Loucy (cell line): ENCODE measurements around the gene SIMC1.

ENCODE experiments used
- H2AFZ ChIP-seq: fragments of 200-600 bp; sonication (generic); 2 replicates; pipeline ENCODE4 v1.6.0; 2016; ENCODE audit warnings: antibody characterized with exemption, mild to moderate bottlenecking, low read length, moderate library complexity
- H3F3A ChIP-seq: fragments of 200-600 bp; 2 replicates; pipeline ENCODE4 v1.6.0; 2016; ENCODE audit warnings: antibody characterized with exemption, low read depth, mild to moderate bottlenecking
- H3K27me3 ChIP-seq: fragments of 200-600 bp; sonication (generic); 2 replicates; pipeline ENCODE4 v1.6.1; 2014; ENCODE audit warnings: low read length, mild to moderate bottlenecking; ENCODE audit not compliant: insufficient read depth, poor library complexity, severe bottlenecking
- H3K36me3 ChIP-seq: fragments of 200-600 bp; sonication (generic); 2 replicates; pipeline ENCODE4 v1.6.1; 2016; ENCODE audit warnings: low read length; ENCODE audit not compliant: insufficient read depth
- H3K4me1 ChIP-seq: fragments of 200-600 bp; sonication (generic); 2 replicates; pipeline ENCODE4 v1.5.1; 2014; ENCODE audit warnings: low read length, mild to moderate bottlenecking; ENCODE audit not compliant: insufficient read depth, poor library complexity, severe bottlenecking
- H3K4me2 ChIP-seq: fragments of 200-600 bp; sonication (generic); 2 replicates; pipeline ENCODE4 v1.6.0; 2014; ENCODE audit warnings: antibody characterized with exemption, low read length, low read depth, mild to moderate bottlenecking; ENCODE audit not compliant: poor library complexity, severe bottlenecking
- H3K4me3 ChIP-seq: fragments of 200-600 bp; sonication (generic); 2 replicates; pipeline ENCODE4 v1.5.1; 2014; ENCODE audit warnings: low read length, mild to moderate bottlenecking, mixed read lengths; ENCODE audit not compliant: poor library complexity, severe bottlenecking
- H3K79me2 ChIP-seq: fragments of 200-600 bp; sonication (generic); 2 replicates; pipeline ENCODE4 v1.6.1; 2014; ENCODE audit warnings: low read length; ENCODE audit not compliant: insufficient read depth
- H3K9ac ChIP-seq: fragments of 200-600 bp; sonication (generic); 2 replicates; pipeline ENCODE4 v1.6.0; 2014; ENCODE audit warnings: mild to moderate bottlenecking, low read depth, low read length, moderate library complexity; ENCODE audit not compliant: poor library complexity, severe bottlenecking
- H3K9me2 ChIP-seq: fragments of 200-600 bp; sonication (generic); replicated peaks from 2 replicates; pipeline ENCODE4 v1.6.1; 2016; ENCODE audit warnings: low read depth, low read length, mixed read lengths
- H3K9me3 ChIP-seq: fragments of 200-600 bp; sonication (generic); 2 replicates; pipeline ENCODE4 v1.6.1; 2014; ENCODE audit warnings: mild to moderate bottlenecking, antibody characterized with exemption, low read length, low read depth; ENCODE audit not compliant: insufficient read depth
- H4K20me1 ChIP-seq: fragments of 200-600 bp; sonication (generic); 2 replicates; pipeline ENCODE4 v1.6.0; 2014; ENCODE audit warnings: antibody characterized with exemption, low read length, mild to moderate bottlenecking; ENCODE audit not compliant: insufficient read depth, poor library complexity, severe bottlenecking
- EZH2phosphoT487 ChIP-seq: fragments of 200-600 bp; IDR thresholded peaks from 2 replicates; pipeline ENCODE4 v1.6.1; 2018; ENCODE audit warnings: antibody characterized with exemption, mild to moderate bottlenecking, moderate library complexity, borderline replicate concordance
- TF ChIP-seq, protein P1 (sequence below): fragments of 200-600 bp; sonication (generic); conservative IDR thresholded peaks from 2 replicates; pipeline ENCODE4 v1.5.1; 2014; ENCODE audit warnings: mild to moderate bottlenecking, antibody characterized with exemption, low read length

Gene SIMC1

DNA sequence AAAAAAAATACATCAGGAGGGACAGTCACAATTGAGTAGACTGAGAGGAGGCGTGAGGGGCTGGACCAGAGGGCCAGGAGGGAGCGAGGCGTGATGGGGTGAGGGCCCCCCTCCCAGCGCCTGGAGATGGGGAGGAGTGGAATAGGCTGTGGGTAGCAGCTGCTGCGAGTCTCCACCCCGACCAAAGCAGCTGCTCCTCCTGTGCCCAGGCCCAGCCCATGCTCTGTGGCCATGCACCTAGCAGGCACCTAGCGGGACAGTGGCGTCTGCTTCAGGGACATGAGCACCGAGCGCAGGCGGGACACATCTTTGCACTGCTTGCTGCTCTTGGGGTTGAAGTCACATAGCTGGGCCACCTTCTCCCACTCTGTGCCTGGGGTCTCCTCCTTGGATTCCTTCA is 154.3 kb downstream of the SIMC1 start:
- no peak overlapping the region for H2AFZ ChIP-seq
- no peaks in the 10 kb centered on the region for H3F3A ChIP-seq
- H3K79me2 ChIP-seq: peaks cover 16% of the 10 kb centered on the region
- H3K27me3 ChIP-seq: no peaks in the 10 kb centered on the region
- H3K4me1 ChIP-seq: no peaks in the 10 kb centered on the region
- TF ChIP-seq, protein P1, sequence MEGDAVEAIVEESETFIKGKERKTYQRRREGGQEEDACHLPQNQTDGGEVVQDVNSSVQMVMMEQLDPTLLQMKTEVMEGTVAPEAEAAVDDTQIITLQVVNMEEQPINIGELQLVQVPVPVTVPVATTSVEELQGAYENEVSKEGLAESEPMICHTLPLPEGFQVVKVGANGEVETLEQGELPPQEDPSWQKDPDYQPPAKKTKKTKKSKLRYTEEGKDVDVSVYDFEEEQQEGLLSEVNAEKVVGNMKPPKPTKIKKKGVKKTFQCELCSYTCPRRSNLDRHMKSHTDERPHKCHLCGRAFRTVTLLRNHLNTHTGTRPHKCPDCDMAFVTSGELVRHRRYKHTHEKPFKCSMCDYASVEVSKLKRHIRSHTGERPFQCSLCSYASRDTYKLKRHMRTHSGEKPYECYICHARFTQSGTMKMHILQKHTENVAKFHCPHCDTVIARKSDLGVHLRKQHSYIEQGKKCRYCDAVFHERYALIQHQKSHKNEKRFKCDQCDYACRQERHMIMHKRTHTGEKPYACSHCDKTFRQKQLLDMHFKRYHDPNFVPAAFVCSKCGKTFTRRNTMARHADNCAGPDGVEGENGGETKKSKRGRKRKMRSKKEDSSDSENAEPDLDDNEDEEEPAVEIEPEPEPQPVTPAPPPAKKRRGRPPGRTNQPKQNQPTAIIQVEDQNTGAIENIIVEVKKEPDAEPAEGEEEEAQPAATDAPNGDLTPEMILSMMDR: no peak
- no peak for TF ChIP-seq EZH2phosphoT487
- no peak overlapping the region for H3K4me3 ChIP-seq
- H3K9me2 ChIP-seq: no peaks in the 10 kb centered on the region
- H3K9me3 ChIP-seq: no peaks in the 10 kb centered on the region
- no peaks in the 10 kb centered on the region for H4K20me1 ChIP-seq
- no peak overlapping the region for H3K9ac ChIP-seq
- H3K4me2 ChIP-seq: no peak overlapping the region
- H3K36me3 ChIP-seq: no peaks in the 10 kb centered on the region

DNA sequence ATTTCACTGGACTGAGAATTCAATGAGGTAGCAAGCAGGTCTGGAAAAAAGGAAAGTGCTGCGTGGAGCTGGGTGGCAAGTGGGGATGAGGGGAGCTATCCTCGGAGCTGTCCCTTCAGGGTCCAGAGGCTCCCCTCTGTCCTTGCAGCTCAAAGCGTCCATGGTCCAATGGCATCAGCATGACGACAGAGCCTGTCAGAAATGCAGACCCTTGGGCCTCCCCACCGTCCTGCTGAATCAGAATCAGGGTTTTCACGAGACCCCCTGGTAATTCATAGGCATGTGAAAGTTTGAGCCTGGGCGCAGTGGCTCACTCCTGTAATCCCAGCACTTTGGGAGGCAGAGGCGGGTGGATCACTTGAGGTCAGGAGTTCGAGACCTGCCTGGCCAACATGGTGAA is 155.9 kb downstream of the SIMC1 start:
- no peaks in the 10 kb centered on the region for H3K9me2 ChIP-seq
- no peaks in the 10 kb centered on the region for H4K20me1 ChIP-seq
- H3K4me2 ChIP-seq: no peak overlapping the region
- H3K9ac ChIP-seq: no peak overlapping the region
- H3K4me1 ChIP-seq: no peaks in the 10 kb centered on the region
- no peak overlapping the region for H2AFZ ChIP-seq
- no peaks in the 10 kb centered on the region for H3F3A ChIP-seq
- H3K9me3 ChIP-seq: no peaks in the 10 kb centered on the region
- no peaks in the 10 kb centered on the region for H3K36me3 ChIP-seq
- H3K79me2 ChIP-seq: peaks cover 8% of the 10 kb centered on the region; the same call in 1 of the 2 replicates
- no peaks in the 10 kb centered on the region for H3K27me3 ChIP-seq
- no peak overlapping the region for H3K4me3 ChIP-seq
- TF ChIP-seq, protein P1: no peak
- no peak for TF ChIP-seq EZH2phosphoT487

DNA sequence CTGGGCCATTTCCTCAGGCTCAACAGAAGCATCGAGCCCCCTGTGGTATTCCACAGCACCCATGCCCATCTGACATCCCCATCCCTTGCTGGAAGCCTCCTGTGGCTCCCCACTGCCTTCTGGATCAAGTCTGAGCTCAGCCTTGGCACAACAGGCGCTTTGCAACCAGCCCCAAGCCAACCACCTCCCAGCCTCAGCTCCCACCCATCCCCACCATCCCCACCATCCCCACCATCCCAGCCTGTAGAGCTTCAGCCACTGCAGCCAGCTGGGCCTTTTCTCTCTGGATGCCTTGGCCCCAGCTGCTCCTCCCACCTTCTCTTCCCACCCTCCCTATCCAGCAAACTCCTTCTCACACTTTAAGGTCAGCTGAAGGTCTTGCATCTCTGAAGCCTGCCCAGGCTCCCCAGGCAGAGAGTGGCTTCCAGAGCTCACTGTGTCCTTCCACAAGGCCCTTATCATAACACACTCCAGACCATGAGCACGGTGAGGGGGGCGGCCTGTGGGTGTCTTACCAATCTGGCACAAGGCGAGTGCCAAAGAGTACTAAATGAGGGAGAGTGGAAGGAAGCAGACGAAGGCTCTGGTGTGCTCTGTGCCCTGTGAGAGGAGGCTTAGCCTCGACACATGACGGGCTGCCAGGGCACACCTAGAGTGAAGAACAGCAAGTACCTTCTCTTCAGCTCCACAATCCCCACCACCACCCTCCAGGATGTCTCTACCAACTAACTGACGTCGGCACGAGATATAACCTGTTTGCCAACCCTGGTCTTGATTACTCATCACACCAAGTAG is 156.9 kb downstream of the SIMC1 start:
- Histone ChIP-seq H3K9ac (no peak overlapping the region), H3K9me3 (no peaks in the 10 kb centered on the region), H3K9me2 (no peaks in the 10 kb centered on the region), H3K4me2 (no peak overlapping the region), H3K79me2 (peaks cover 7% of the 10 kb centered on the region; the same call in 1 of the 2 replicates), H3F3A (no peaks in the 10 kb centered on the region), H3K27me3 (no peaks in the 10 kb centered on the region), H3K4me1 (no peaks in the 10 kb centered on the region), H3K36me3 (no peaks in the 10 kb centered on the region), H4K20me1 (no peaks in the 10 kb centered on the region), H2AFZ (no peak overlapping the region), H3K4me3 (no peak overlapping the region)
- TF ChIP-seq, protein P1: no peak
